HepG2 (cell line): ENCODE results near the gene PTGDS. TPM values are rescaled to one million over a fixed set of nuclear protein-coding genes. Genes with fewer than 3 reads are reported as not detected.
A peak's percentile ranks its signal among the peaks of the same experiment; 100 is the strongest.

Experiments
- ATF1 ChIP-seq: IDR thresholded peaks from 2 replicates; pipeline ENCODE4 v1.6.1; 2016; ENCODE audit warnings: mild to moderate bottlenecking, control low read depth
- FLYWCH1 ChIP-seq: sonication (generic); formaldehyde crosslinking; IDR thresholded peaks from 2 replicates; pipeline ENCODE4 v1.8.1; 2023; ENCODE audit warnings: mild to moderate bottlenecking, missing genetic modification reagents
- FOXJ3 ChIP-seq: sonication (generic); formaldehyde crosslinking; IDR thresholded peaks from 2 replicates; pipeline ENCODE4 v1.4.0; 2020; ENCODE audit warnings: missing genetic modification reagents, mild to moderate bottlenecking, borderline replicate concordance
- FOXO4 ChIP-seq: sonication (generic); formaldehyde crosslinking; conservative IDR thresholded peaks from 2 replicates; pipeline ENCODE4 v1.8.1; 2023; ENCODE audit warnings: missing genetic modification reagents
- GTF3A ChIP-seq: sonication (generic); formaldehyde crosslinking; conservative IDR thresholded peaks from 2 replicates; pipeline ENCODE4 v1.4.0; 2020; ENCODE audit warnings: mild to moderate bottlenecking, missing genetic modification reagents
- KLF12 ChIP-seq: sonication (generic); formaldehyde crosslinking; IDR thresholded peaks from 2 replicates; pipeline ENCODE4 v1.4.0; 2020; ENCODE audit warnings: missing genetic modification reagents, borderline replicate concordance
- SIN3A ChIP-seq: IDR thresholded peaks from 2 replicates; pipeline ENCODE4 v1.6.1; 2011; ENCODE audit warnings: low read depth, mild to moderate bottlenecking, control low read depth, low read length, borderline replicate concordance
- SPEN ChIP-seq: sonication (generic); formaldehyde crosslinking; IDR thresholded peaks from 2 replicates; pipeline ENCODE4 v1.5.1; 2020; ENCODE audit warnings: low read depth, mild to moderate bottlenecking, missing genetic modification reagents
- TARDBP ChIP-seq: sonication (generic); formaldehyde crosslinking; IDR thresholded peaks from 2 replicates; pipeline ENCODE4 v1.8.0; 2022; ENCODE audit warnings: mild to moderate bottlenecking, missing genetic modification reagents
- TEAD3 ChIP-seq: optimal IDR thresholded peaks from 2 replicates; pipeline ENCODE3; 2016; ENCODE audit warnings: borderline replicate concordance
- ZBTB42 ChIP-seq: sonication (generic); formaldehyde crosslinking; IDR thresholded peaks from 2 replicates; pipeline ENCODE4 v1.5.0; 2020; ENCODE audit warnings: mild to moderate bottlenecking, missing genetic modification reagents
- ZKSCAN8 ChIP-seq: IDR thresholded peaks from 2 replicates; pipeline ENCODE4 v1.6.1; 2016; ENCODE audit warnings: borderline replicate concordance, missing genetic modification reagents, missing compliant biosample characterization
- ZNF33A ChIP-seq: sonication (generic); formaldehyde crosslinking; IDR thresholded peaks from 2 replicates; pipeline ENCODE4 v1.5.1; 2020; ENCODE audit warnings: missing genetic modification reagents, mild to moderate bottlenecking, moderate library complexity, borderline replicate concordance
- ZNF724P ChIP-seq: sonication (generic); formaldehyde crosslinking; IDR thresholded peaks from 2 replicates; pipeline ENCODE4 v1.8.0; 2022; ENCODE audit warnings: missing genetic modification reagents, borderline replicate concordance
- polyA plus RNA-seq, 8 experiments: library from polyadenylated mRNA; depleted of rRNA in 3 of 8; stranded (reverse) in 7 of 8; unstranded in 1 of 8; fragments of >200 nt; fragmentation: Illumina TruSeq in 4 of 8; extraction: Trizol in 4 of 8; gene quantifications; 2 replicates each; pipeline versions ENCODE4 v1.2.1 to v1.2.3, GENCODE V29; 2011 to 2016; ENCODE audit warnings: low read depth in 4 of 8, missing spikeins in 1 of 8, mixed read lengths in 1 of 8; ENCODE audit not compliant: insufficient read depth in 1 of 8
- total RNA-seq, 5 experiments: library from RNA; depleted of rRNA; stranded (reverse); fragments of >200 nt; fragmentation: Illumina TruSeq; extraction: Trizol; gene quantifications; 2 replicates each; pipeline ENCODE4 v1.2.3, GENCODE V29; 2016; ENCODE audit warnings: low read depth in 1 of 5
- TF ChIP-seq, protein P1 (sequence below): sonication (generic); formaldehyde crosslinking; IDR thresholded peaks from 2 replicates; pipeline ENCODE4 v1.4.0; 2020; ENCODE audit warnings: mild to moderate bottlenecking, missing genetic modification reagents, borderline replicate concordance
- TF ChIP-seq, protein P2 (sequence below): sonication (generic); formaldehyde crosslinking; IDR thresholded peaks from 2 replicates; pipeline ENCODE4 v1.4.0; 2020; ENCODE audit warnings: mild to moderate bottlenecking, missing genetic modification reagents
- TF ChIP-seq, protein P3 (sequence below): sonication (generic); formaldehyde crosslinking; IDR thresholded peaks from 2 replicates; pipeline ENCODE4 v1.8.1; 2023; ENCODE audit warnings: mild to moderate bottlenecking, missing genetic modification reagents
- TF ChIP-seq, protein P4 (sequence below): fragments of 450-650 bp; IDR thresholded peaks from 2 replicates; pipeline ENCODE4 v1.6.1; 2017; ENCODE audit warnings: mild to moderate bottlenecking

The PTGDS gene
- total and polyA plus RNA-seq, 2 of the 13 experiments (the other 11 are each of a cell fraction or from before 2014, with no cell fraction given): 0.33 to 0.50 TPM

- TF ChIP-seq ZBTB42 (no peak), ZNF33A (CRISPR knock-in tag) (no peak), SPEN (CRISPR knock-in tag) (no peak), ZNF724P (no peak), FOXO4 (no peak), TARDBP (no peak), KLF12 (no peak), FLYWCH1 (no peak), ZKSCAN8 (CRISPR knock-in tag) (no peak), ATF1 (CRISPR knock-in tag) (no peak), SIN3A (no peak), TEAD3 (peak; percentile 36), GTF3A (CRISPR knock-in tag) (no peak), FOXJ3 (CRISPR knock-in tag) (no peak)
- TF ChIP-seq, protein P1, sequence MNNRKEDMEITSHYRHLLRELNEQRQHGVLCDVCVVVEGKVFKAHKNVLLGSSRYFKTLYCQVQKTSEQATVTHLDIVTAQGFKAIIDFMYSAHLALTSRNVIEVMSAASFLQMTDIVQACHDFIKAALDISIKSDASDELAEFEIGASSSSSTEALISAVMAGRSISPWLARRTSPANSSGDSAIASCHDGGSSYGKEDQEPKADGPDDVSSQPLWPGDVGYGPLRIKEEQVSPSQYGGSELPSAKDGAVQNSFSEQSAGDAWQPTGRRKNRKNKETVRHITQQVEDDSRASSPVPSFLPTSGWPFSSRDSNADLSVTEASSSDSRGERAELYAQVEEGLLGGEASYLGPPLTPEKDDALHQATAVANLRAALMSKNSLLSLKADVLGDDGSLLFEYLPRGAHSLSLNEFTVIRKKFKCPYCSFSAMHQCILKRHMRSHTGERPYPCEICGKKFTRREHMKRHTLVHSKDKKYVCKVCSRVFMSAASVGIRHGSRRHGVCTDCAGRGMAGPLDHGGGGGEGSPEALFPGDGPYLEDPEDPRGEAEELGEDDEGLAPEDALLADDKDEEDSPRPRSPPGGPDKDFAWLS (CRISPR knock-in tag): no peak
- TF ChIP-seq, protein P2, sequence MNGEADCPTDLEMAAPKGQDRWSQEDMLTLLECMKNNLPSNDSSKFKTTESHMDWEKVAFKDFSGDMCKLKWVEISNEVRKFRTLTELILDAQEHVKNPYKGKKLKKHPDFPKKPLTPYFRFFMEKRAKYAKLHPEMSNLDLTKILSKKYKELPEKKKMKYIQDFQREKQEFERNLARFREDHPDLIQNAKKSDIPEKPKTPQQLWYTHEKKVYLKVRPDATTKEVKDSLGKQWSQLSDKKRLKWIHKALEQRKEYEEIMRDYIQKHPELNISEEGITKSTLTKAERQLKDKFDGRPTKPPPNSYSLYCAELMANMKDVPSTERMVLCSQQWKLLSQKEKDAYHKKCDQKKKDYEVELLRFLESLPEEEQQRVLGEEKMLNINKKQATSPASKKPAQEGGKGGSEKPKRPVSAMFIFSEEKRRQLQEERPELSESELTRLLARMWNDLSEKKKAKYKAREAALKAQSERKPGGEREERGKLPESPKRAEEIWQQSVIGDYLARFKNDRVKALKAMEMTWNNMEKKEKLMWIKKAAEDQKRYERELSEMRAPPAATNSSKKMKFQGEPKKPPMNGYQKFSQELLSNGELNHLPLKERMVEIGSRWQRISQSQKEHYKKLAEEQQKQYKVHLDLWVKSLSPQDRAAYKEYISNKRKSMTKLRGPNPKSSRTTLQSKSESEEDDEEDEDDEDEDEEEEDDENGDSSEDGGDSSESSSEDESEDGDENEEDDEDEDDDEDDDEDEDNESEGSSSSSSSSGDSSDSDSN (CRISPR knock-in tag): no peak; the same call in 1 of the 2 replicates
- TF ChIP-seq, protein P3, sequence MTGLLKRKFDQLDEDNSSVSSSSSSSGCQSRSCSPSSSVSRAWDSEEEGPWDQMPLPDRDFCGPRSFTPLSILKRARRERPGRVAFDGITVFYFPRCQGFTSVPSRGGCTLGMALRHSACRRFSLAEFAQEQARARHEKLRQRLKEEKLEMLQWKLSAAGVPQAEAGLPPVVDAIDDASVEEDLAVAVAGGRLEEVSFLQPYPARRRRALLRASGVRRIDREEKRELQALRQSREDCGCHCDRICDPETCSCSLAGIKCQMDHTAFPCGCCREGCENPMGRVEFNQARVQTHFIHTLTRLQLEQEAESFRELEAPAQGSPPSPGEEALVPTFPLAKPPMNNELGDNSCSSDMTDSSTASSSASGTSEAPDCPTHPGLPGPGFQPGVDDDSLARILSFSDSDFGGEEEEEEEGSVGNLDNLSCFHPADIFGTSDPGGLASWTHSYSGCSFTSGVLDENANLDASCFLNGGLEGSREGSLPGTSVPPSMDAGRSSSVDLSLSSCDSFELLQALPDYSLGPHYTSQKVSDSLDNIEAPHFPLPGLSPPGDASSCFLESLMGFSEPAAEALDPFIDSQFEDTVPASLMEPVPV (CRISPR knock-in tag): peak; percentile 9; the same call in 1 of the 2 replicates
- TF ChIP-seq, protein P4, sequence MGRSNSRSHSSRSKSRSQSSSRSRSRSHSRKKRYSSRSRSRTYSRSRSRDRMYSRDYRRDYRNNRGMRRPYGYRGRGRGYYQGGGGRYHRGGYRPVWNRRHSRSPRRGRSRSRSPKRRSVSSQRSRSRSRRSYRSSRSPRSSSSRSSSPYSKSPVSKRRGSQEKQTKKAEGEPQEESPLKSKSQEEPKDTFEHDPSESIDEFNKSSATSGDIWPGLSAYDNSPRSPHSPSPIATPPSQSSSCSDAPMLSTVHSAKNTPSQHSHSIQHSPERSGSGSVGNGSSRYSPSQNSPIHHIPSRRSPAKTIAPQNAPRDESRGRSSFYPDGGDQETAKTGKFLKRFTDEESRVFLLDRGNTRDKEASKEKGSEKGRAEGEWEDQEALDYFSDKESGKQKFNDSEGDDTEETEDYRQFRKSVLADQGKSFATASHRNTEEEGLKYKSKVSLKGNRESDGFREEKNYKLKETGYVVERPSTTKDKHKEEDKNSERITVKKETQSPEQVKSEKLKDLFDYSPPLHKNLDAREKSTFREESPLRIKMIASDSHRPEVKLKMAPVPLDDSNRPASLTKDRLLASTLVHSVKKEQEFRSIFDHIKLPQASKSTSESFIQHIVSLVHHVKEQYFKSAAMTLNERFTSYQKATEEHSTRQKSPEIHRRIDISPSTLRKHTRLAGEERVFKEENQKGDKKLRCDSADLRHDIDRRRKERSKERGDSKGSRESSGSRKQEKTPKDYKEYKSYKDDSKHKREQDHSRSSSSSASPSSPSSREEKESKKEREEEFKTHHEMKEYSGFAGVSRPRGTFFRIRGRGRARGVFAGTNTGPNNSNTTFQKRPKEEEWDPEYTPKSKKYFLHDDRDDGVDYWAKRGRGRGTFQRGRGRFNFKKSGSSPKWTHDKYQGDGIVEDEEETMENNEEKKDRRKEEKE: no peak
Observed at GRCh38 chr9:136996361-136997292, 19.3 kb downstream of the PTGDS start, which contains the start of gene CLIC3 (continued).
